Gastrocnemius medialis (tissue), 4 donors: ENCODE measurements around the gene C11orf98. TPM values are rescaled to one million over a fixed set of nuclear protein-coding genes. Genes with fewer than 3 reads are reported as not detected.

ENCODE experiments used
- ATAC-seq, 2 donors: fragments of 150-250 bp; one replicate each; pipeline ENCODE4 v1.9.1; 2016
- DNase-seq, 2 donors: peaks; one replicate each; pipeline ENCODE4 v3.0.0-alpha.2; 2019
- H3K27ac ChIP-seq, 4 donors: fragments of 200-600 bp; sonication (generic); 1 replicate in 1 of 4; 2 replicates in 3 of 4; pipeline ENCODE4 v1.5.1; 2016 to 2018; ENCODE audit warnings: mild to moderate bottlenecking in 2 of 4, moderate library complexity in 1 of 4
- H3K27me3 ChIP-seq, 3 donors: fragments of 200-600 bp; sonication (generic) in 2 of 3; 1 replicate in 1 of 3; 2 replicates in 2 of 3; pipeline versions ENCODE4 v1.5.1 to v1.6.0; 2016 to 2019; ENCODE audit warnings: mild to moderate bottlenecking in 1 of 3, moderate library complexity in 1 of 3
- H3K36me3 ChIP-seq, 2 donors: fragments of 200-600 bp; sonication (generic) in 1 of 2; one replicate each; pipeline ENCODE4 v1.5.1; 2017 to 2018
- H3K4me1 ChIP-seq, 2 donors: fragments of 200-600 bp; sonication (generic) in 1 of 2; one replicate each; pipeline ENCODE4 v1.5.1; 2016 to 2017; ENCODE audit warnings: mild to moderate bottlenecking in 2 of 2
- H3K4me3 ChIP-seq, 4 donors: fragments of 200-600 bp; sonication (generic) in 3 of 4; 1 replicate in 1 of 4; 2 replicates in 3 of 4; pipeline ENCODE4 v1.5.1; 2016 to 2019; ENCODE audit warnings: mild to moderate bottlenecking in 2 of 4
- H3K9me3 ChIP-seq, 3 donors: fragments of 200-600 bp; sonication (generic) in 2 of 3; 1 replicate in 1 of 3; 2 replicates in 2 of 3; pipeline ENCODE4 v1.5.1; 2016 to 2019
- POLR2A ChIP-seq, 2 donors: fragments of 450-650 bp; IDR thresholded peaks; one replicate each; pipeline ENCODE4 v1.6.1; 2017; ENCODE audit warnings: antibody characterized with exemption in 2 of 2, mild to moderate bottlenecking in 2 of 2, moderate library complexity in 2 of 2
- in situ Hi-C, 4 donors: fragments of 200-750 bp; cut with MboI; loops; one replicate each; pipeline versions ENCODE4 v1.15.0 to v1.8.0; 2017; ENCODE audit warnings: low sequenced_read_pairs in 4 of 4
- intact Hi-C: fragments of 100-400 bp; cut with DNase I; formaldehyde crosslinking; loops from one replicate; pipeline ENCODE4 v1.15.1; 2023; ENCODE audit warnings: low total_unique reads
- total RNA-seq, 4 donors: library from RNA; depleted of rRNA; stranded (reverse); fragments of >200 nt; gene quantifications; one replicate each; pipeline versions ENCODE4 v1.1.0 to v1.2.3, GENCODE V29; 2016
- TF ChIP-seq, protein P1 (sequence below), 5 experiments: fragments of 450-650 bp in 3 of 5; fragments of 200-600 bp in 2 of 5; sonication (generic) in 2 of 5; IDR thresholded peaks in 4 of 5; conservative IDR thresholded peaks in 1 of 5; 1 replicate in 4 of 5; 2 replicates in 1 of 5; pipeline ENCODE4 v1.5.1; 2016 to 2019; ENCODE audit warnings: antibody characterized with exemption in 5 of 5, mild to moderate bottlenecking in 3 of 5, moderate library complexity in 3 of 5

C11orf98 gene
- total RNA-seq, 4 donors from 2014 or later, result 36.1 to 44.7 (median 41.3) TPM

DNA sequence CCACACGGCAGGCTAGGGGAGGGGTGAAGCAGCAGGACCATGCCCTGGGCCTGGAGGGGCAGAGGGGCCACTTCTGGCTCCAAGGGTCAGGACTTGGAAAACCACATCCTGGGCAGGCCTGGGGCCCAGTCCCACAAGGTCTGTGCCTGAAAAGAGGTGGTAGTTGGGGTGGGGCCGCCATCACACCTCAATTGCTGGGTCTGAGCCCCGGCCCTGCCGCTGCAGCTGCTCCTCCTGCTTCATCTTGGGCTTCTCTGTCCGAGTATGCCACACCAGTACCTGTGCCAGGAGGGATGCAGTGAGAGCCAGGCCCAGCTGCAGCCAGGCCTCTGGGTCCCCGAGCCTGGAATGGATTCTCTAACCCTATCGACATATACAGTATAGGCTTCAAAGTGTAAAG, 49.5 kb downstream of the C11orf98 start:
- no peak for TF ChIP-seq POLR2A (IDR thresholded peaks at IDR 0.05)
- TF ChIP-seq, protein P1, sequence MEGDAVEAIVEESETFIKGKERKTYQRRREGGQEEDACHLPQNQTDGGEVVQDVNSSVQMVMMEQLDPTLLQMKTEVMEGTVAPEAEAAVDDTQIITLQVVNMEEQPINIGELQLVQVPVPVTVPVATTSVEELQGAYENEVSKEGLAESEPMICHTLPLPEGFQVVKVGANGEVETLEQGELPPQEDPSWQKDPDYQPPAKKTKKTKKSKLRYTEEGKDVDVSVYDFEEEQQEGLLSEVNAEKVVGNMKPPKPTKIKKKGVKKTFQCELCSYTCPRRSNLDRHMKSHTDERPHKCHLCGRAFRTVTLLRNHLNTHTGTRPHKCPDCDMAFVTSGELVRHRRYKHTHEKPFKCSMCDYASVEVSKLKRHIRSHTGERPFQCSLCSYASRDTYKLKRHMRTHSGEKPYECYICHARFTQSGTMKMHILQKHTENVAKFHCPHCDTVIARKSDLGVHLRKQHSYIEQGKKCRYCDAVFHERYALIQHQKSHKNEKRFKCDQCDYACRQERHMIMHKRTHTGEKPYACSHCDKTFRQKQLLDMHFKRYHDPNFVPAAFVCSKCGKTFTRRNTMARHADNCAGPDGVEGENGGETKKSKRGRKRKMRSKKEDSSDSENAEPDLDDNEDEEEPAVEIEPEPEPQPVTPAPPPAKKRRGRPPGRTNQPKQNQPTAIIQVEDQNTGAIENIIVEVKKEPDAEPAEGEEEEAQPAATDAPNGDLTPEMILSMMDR (IDR thresholded peaks at IDR 0.05 in 4 of 5, conservative IDR thresholded peaks at IDR 0.05 in 1 of 5), result no peak
- peaks cover 0 to 11% of the 10 kb centered on the region in 2 donors for H3K36me3 ChIP-seq
- ATAC-seq, result no peak

DNA sequence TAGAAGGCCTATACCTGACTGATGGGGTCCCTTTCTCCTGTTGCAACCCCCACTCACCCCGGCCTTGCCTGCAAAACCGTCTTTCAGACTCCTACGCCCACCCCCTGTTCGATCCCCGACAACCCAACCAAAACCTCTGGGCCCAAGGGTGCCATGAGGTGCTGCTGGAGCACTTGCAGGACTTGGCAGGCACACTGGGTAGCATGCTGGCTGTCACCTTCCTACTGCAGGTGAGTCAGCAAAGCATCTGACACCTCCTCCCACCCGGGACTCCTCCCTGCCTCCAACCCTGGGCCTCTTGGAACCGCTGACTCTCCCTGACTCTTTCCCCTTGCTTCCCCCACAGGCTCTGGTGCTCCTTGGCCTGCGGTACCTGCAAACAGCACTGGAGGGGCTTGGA, 50.7 kb downstream of the C11orf98 start:
- intact Hi-C loops, result loop anchor here (5.0 kb wide), 1 partner anchor 78 kb away; no protein-coding TSS in a partner anchor
- DNase-seq, result no peak
- in situ Hi-C loops, result loop anchor here in 1 of 4 donors (25.0 kb wide), 1 partner anchor 98 kb away; the partner anchor contains the start of genes BSCL2 and GNG3

More for the DNA sequence above, 49.5 kb downstream of the C11orf98 start:
- no peaks in the 10 kb centered on the region for H3K27me3 ChIP-seq
- no peaks in the 10 kb centered on the region for H3K9me3 ChIP-seq
- H3K27ac ChIP-seq, result no peak overlapping the region
- intact Hi-C loops, result no loop called here
- in situ Hi-C loops, result loop anchor here in 1 of 4 donors (25.0 kb wide), 1 partner anchor 97 kb away; the partner anchor contains the start of genes BSCL2 and GNG3
- H3K4me1 ChIP-seq, result peaks cover 16 to 20% of the 10 kb centered on the region in 2 donors
- no peak overlapping the region for H3K4me3 ChIP-seq
- no peak for DNase-seq

DNA sequence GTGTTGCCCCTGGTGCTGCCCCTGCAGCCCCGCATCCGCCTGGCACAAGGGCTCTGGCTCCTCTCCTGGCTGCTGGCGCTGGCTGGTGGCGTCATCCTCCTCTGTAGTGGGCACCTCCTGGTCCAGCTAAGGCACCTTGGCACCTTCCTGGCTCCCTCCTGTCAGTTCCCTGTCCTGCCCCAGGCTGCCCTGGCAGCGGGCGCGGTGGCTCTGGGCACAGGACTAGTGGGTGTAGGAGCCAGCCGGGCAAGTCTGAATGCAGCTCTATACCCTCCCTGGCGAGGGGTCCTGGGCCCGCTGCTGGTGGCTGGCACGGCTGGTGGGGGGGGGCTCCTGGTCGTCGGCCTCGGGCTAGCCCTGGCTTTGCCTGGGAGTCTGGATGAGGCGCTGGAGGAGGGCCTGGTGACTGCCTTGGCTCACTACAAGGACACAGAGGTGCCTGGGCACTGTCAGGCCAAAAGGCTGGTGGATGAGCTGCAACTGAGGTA, 51.7 kb downstream of the C11orf98 start:
- ATAC-seq (peak; percentile 4 to 8), DNase-seq (no peak)
- Histone ChIP-seq H3K4me1 (peaks cover 16 to 21% of the 10 kb centered on the region in 2 donors), H3K27ac (peak overlapping the region; percentile 90 to 95 (median 92)), H3K4me3 (peak overlapping the region; percentile 71 to 93 (median 86)), H3K9me3 (no peaks in the 10 kb centered on the region), H3K36me3 (peaks cover 0 to 11% of the 10 kb centered on the region in 2 donors), H3K27me3 (no peaks in the 10 kb centered on the region)
- no peak for TF ChIP-seq POLR2A (IDR thresholded peaks at IDR 0.05)
- TF ChIP-seq, protein P1 (IDR thresholded peaks at IDR 0.05 in 4 of 5, conservative IDR thresholded peaks at IDR 0.05 in 1 of 5), result no peak
- in situ Hi-C loops (loop anchor here in 1 of 4 donors (25.0 kb wide), 1 partner anchor 99 kb away; the partner anchor contains the start of genes BSCL2 and GNG3), intact Hi-C loops (loop anchor here (5.0 kb wide), 1 partner anchor 79 kb away; no protein-coding TSS in a partner anchor)

More for the DNA sequence above, 50.7 kb downstream of the C11orf98 start:
- H3K4me3 ChIP-seq, result no peak overlapping the region
- no peaks in the 10 kb centered on the region for H3K27me3 ChIP-seq
- peak overlapping the region in 2 of 4 donors; percentile 93 to 95 for H3K27ac ChIP-seq
- TF ChIP-seq, protein P1 (IDR thresholded peaks at IDR 0.05 in 4 of 5, conservative IDR thresholded peaks at IDR 0.05 in 1 of 5), result no peak
- TF ChIP-seq POLR2A (IDR thresholded peaks at IDR 0.05), result no peak
- ATAC-seq, result no peak
- no peaks in the 10 kb centered on the region for H3K9me3 ChIP-seq
- H3K4me1 ChIP-seq, result peaks cover 16 to 21% of the 10 kb centered on the region in 2 donors
- peaks cover 0 to 11% of the 10 kb centered on the region in 2 donors for H3K36me3 ChIP-seq

Other genes starting within 250 kb of the C11orf98 start
- gene SCGB1A1, start 246.2 kb downstream of the C11orf98 start, total RNA-seq, result not detected
- 1,000 to 10,000 TPM in 1 of 4 donors, 100 to 1,000 TPM in 3; 374 to 1,261 (median 571) TPM for gene AHNAK, start 118.4 kb downstream of the C11orf98 start, total RNA-seq
- gene EEF1G, start 91.3 kb downstream of the C11orf98 start, total RNA-seq, result 1,000 to 10,000 TPM; 1,797 to 2,946 (median 1,897) TPM
- gene TUT1, start 73.7 kb downstream of the C11orf98 start, total RNA-seq, result 10 to 100 TPM in 3 of 4 donors, 1 to 10 TPM in 1; 7.8 to 15.7 (median 11.7) TPM
- 10 to 100 TPM; 28.0 to 47.1 (median 31.7) TPM for gene MTA2, start 63.3 kb downstream of the C11orf98 start, total RNA-seq
- 1 to 10 TPM; 4.7 to 7.9 (median 7.0) TPM for gene EML3, start 52.4 kb downstream of the C11orf98 start, total RNA-seq
- gene ROM1, start 52.0 kb downstream of the C11orf98 start, total RNA-seq, result 1 to 10 TPM; 1.6 to 3.7 (median 2.7) TPM
- gene B3GAT3, start 43.2 kb downstream of the C11orf98 start, total RNA-seq, result 10 to 100 TPM in 2 of 4 donors, 1 to 10 TPM in 2; 4.4 to 21.4 (median 9.8) TPM
- 10 to 100 TPM; 41.3 to 65.1 (median 59.5) TPM for gene GANAB, start 18.6 kb downstream of the C11orf98 start, total RNA-seq
- 10 to 100 TPM; 17.3 to 28.3 (median 21.3) TPM for gene INTS5, start 11.9 kb downstream of the C11orf98 start, total RNA-seq
- gene CSKMT, start 102 bp upstream of the C11orf98 start, total RNA-seq, result 1 to 10 TPM; 1.7 to 4.5 (median 2.8) TPM
- 10 to 100 TPM in 2 of 4 donors, 1 to 10 TPM in 2; 6.4 to 11.7 (median 9.0) TPM for gene UQCC3, start 6.5 kb upstream of the C11orf98 start, total RNA-seq
- gene LBHD1, start 7.1 kb upstream of the C11orf98 start, total RNA-seq, result 1 to 10 TPM in 2 of 4 donors, under 1 TPM in 2; 0.82 to 2.1 (median 1.1) TPM
- gene UBXN1, start 13.9 kb upstream of the C11orf98 start, total RNA-seq, result 100 to 1,000 TPM; 216 to 450 (median 265) TPM
- gene LRRN4CL, start 24.3 kb upstream of the C11orf98 start, total RNA-seq, result 1 to 10 TPM; 3.7 to 6.4 (median 5.9) TPM
- 100 to 1,000 TPM in 1 of 4 donors, 10 to 100 TPM in 3; 33.4 to 114 (median 55.6) TPM for gene BSCL2, start 42.2 kb upstream of the C11orf98 start, total RNA-seq
- gene GNG3, start 42.5 kb upstream of the C11orf98 start, total RNA-seq, result not detected
- gene HNRNPUL2, start 62.2 kb upstream of the C11orf98 start, total RNA-seq, result 10 to 100 TPM in 3 of 4 donors, 1 to 10 TPM in 1; 4.8 to 14.9 (median 11.8) TPM
- 10 to 100 TPM; 11.5 to 16.3 (median 14.1) TPM for gene TTC9C, start 63.3 kb upstream of the C11orf98 start, total RNA-seq
- 10 to 100 TPM in 1 of 4 donors, 1 to 10 TPM in 3; 5.6 to 10.5 (median 7.7) TPM for gene ZBTB3, start 89.0 kb upstream of the C11orf98 start, total RNA-seq
- 10 to 100 TPM; 25.2 to 45.5 (median 29.6) TPM for gene POLR2G, start 96.4 kb upstream of the C11orf98 start, total RNA-seq
- gene TAF6L, start 106.2 kb upstream of the C11orf98 start, total RNA-seq, result 10 to 100 TPM; 13.5 to 43.2 (median 21.4) TPM
- gene TMEM179B, start 122.2 kb upstream of the C11orf98 start, total RNA-seq, result 10 to 100 TPM; 26.3 to 52.5 (median 44.3) TPM
- gene TMEM223, start 126.8 kb upstream of the C11orf98 start, total RNA-seq, result 10 to 100 TPM; 17.1 to 41.6 (median 23.8) TPM
- gene NXF1, start 140.2 kb upstream of the C11orf98 start, total RNA-seq, result 10 to 100 TPM; 27.2 to 47.1 (median 46.1) TPM
- 10 to 100 TPM; 16.2 to 26.0 (median 24.9) TPM for gene STX5, start 166.8 kb upstream of the C11orf98 start, total RNA-seq
- gene TEX54, start 167.6 kb upstream of the C11orf98 start, total RNA-seq, result not detected
- gene WDR74, start 174.4 kb upstream of the C11orf98 start, total RNA-seq, result 100 to 1,000 TPM in 1 of 4 donors, 10 to 100 TPM in 3; 66.4 to 133 (median 87.0) TPM
- gene SLC3A2, start 215.7 kb upstream of the C11orf98 start, total RNA-seq, result 100 to 1,000 TPM; 158 to 278 (median 189) TPM